K562 (cell line): ENCODE data around the gene CREB3L4. TPM values are rescaled to one million over a fixed set of nuclear protein-coding genes. Genes with fewer than 3 reads are reported as not detected.
A peak's percentile ranks its signal among the peaks of the same experiment; 100 is the strongest.

Source experiments
- ARID1B ChIP-seq: fragments of 450-650 bp; IDR thresholded peaks from 2 replicates; pipeline ENCODE4 v1.6.1; 2016; ENCODE audit warnings: antibody characterized with exemption, mild to moderate bottlenecking, inconsistent platforms
- ETS1 ChIP-seq: conservative IDR thresholded peaks from 2 replicates; pipeline ENCODE4 v1.6.1; 2011; ENCODE audit warnings: low read depth, mild to moderate bottlenecking, low read length; ENCODE audit not compliant: control insufficient read depth
- ID3 ChIP-seq, 2 experiments: fragments of 250-450 bp in 1 of 2; fragments of 450-650 bp in 1 of 2; sonication (Bioruptor Pico) in 1 of 2; IDR thresholded peaks; 2 replicates each; pipeline versions ENCODE4 v1.6.1 to v1.8.0; 2016 to 2021; ENCODE audit warnings: mild to moderate bottlenecking in 2 of 2, moderate library complexity in 2 of 2, missing compliant biosample characterization in 1 of 2, missing genetic modification characterization in 1 of 2
- PHF8 ChIP-seq: fragments of 200-600 bp; sonication (generic); IDR thresholded peaks from 2 replicates; pipeline ENCODE4 v1.6.1; 2012; ENCODE audit warnings: mixed run types, mild to moderate bottlenecking, inconsistent platforms, low read length, moderate library complexity, borderline replicate concordance
- TCFL5 ChIP-seq: fragments of 250-450 bp; sonication (Bioruptor Pico); conservative IDR thresholded peaks from 2 replicates; pipeline ENCODE4 v1.6.1; 2021; ENCODE audit warnings: mild to moderate bottlenecking, moderate library complexity, matching md5 sums
- VEZF1 ChIP-seq: fragments of 200-800 bp; sonication (Bioruptor generic); IDR thresholded peaks from 2 replicates; pipeline ENCODE4 v1.6.1; 2017; ENCODE audit warnings: missing genetic modification characterization, missing compliant biosample characterization
- ZBTB40 ChIP-seq, 2 experiments: fragments of 450-650 bp in 1 of 2; sonication (generic) in 1 of 2; formaldehyde crosslinking in 1 of 2; IDR thresholded peaks; 2 replicates each; pipeline versions ENCODE4 v1.7.1 to v1.9.0; 2016 to 2022; ENCODE audit warnings: inconsistent platforms in 1 of 2, mild to moderate bottlenecking in 1 of 2, missing genetic modification reagents in 1 of 2
- ZBTB7A ChIP-seq: IDR thresholded peaks from 2 replicates; pipeline ENCODE4 v1.6.1; 2011; ENCODE audit warnings: low read depth, mild to moderate bottlenecking, low read length, moderate library complexity, borderline replicate concordance; ENCODE audit not compliant: control insufficient read depth
- ZEB2 ChIP-seq: fragments of 450-650 bp; IDR thresholded peaks from 2 replicates; pipeline ENCODE4 v1.6.1; 2016
- ZNF586 ChIP-seq: fragments of 450-650 bp; formaldehyde crosslinking; conservative IDR thresholded peaks from 2 replicates; pipeline ENCODE4 v1.4.0; 2020; ENCODE audit warnings: mild to moderate bottlenecking, moderate library complexity
- polyA plus RNA-seq, 8 experiments: library from polyadenylated mRNA; depleted of rRNA in 4 of 8; stranded (reverse) in 5 of 8; unstranded in 3 of 8; fragments of >200 nt; fragmentation: Nextera tagmentation in 2 of 8; fragmentation: Illumina TruSeq in 1 of 8; extraction: Ambion mirVana in 2 of 8; extraction: Trizol in 1 of 8; gene quantifications; 2 replicates each; pipeline versions ENCODE4 v1.2.1 to v1.2.3, GENCODE V29; 2011 to 2014; ENCODE audit warnings: inconsistent platforms in 1 of 8, missing spikeins in 1 of 8
- total RNA-seq, 7 experiments: library from RNA; depleted of rRNA in 6 of 7; stranded (reverse); fragments of >200 nt in 6 of 7; fragmentation: Illumina TruSeq in 2 of 7; extraction: Trizol in 2 of 7; gene quantifications; 2 replicates each; pipeline versions ENCODE4 v1.2.1 to v1.2.3, GENCODE V29; 2011 to 2021; ENCODE audit warnings: low replicate concordance in 1 of 7

Gene CREB3L4
- total and polyA plus RNA-seq, 9 of the 15 experiments (the other 6 are each of a cell fraction or from before 2014, with no cell fraction given): 9.9 to 18.6 (median 13.9) TPM

GRCh38 chr1:153985941-153986761 lies 18.4 kb downstream of the CREB3L4 start, which contains the start of gene RAB13 (continued):
- TF ChIP-seq ZBTB40 (IDR thresholded peaks at IDR 0.05) (peak; percentile 27; the same call in 1 of the 2 replicates), ZBTB40 (CRISPR knock-in tag; IDR thresholded peaks at IDR 0.05) (no peak), VEZF1 (peak; percentile 23; the same call in 1 of the 2 replicates), PHF8 (peak; percentile 43; the same call in 1 of the 2 replicates), ID3 (CRISPR knock-in tag; IDR thresholded peaks at IDR 0.05) (no peak), ID3 (tag; IDR thresholded peaks at IDR 0.05) (no peak), ZNF586 (CRISPR knock-in tag) (no peak), TCFL5 (CRISPR knock-in tag) (no peak), ZEB2 (no peak), ETS1 (0 out of 2 replicates have a peak, but pooled peaks have one; percentile 26), ZBTB7A (peak; percentile 43; the same call in 1 of the 2 replicates), ARID1B (0 out of 2 replicates have a peak, but pooled peaks have one; percentile 11)
